HCT116 (cell line): ENCODE results near the gene CSK. TPM values are rescaled to one million over a fixed set of nuclear protein-coding genes. Genes with fewer than 3 reads are reported as not detected.

Experiments
- ATAC-seq: fragments of 200-7000 bp; cut with Tn5 transposase; 2 replicates; pipeline ENCODE4 v1.9.1; 2020; ENCODE audit warnings: mild to moderate bottlenecking, moderate library complexity
- BruUV-seq: library from RNA; stranded (reverse); fragments of 400-500 nt; replicated peaks from 2 replicates; lab custom pipeline; 2021; lab: Mats Ljungman, UMichigan
- CTCF ChIA-PET: fragments of 300-600 bp; sonication (Branson Sonifier 250); formaldehyde crosslinking; loops from one replicate; lab custom pipeline; 2021; ENCODE audit warnings: antibody characterized with exemption; lab: Charles Lee
- POLR2A ChIA-PET: fragments of 300-600, 350-600 bp; sonication (Branson Sonifier 250); formaldehyde crosslinking; loops from one replicate; lab custom pipeline; 2021; ENCODE audit warnings: antibody characterized with exemption; lab: Charles Lee
- RAD21 ChIA-PET, 2 experiments: fragments of 300-600 bp; sonication (Branson Sonifier 250); formaldehyde crosslinking; loops; one replicate each; lab custom pipeline; 2023; ENCODE audit warnings: low total read pairs in 2 of 2; ENCODE audit not compliant: uncharacterized antibody in 2 of 2, unreplicated experiment in 2 of 2, low non-redundant PET in 1 of 2; lab: Charles Lee
- DNase-seq: peaks from one replicate; pipeline ENCODE4 v3.0.0-alpha.2; 2010; ENCODE audit warnings: low read depth, low spot score
- H2AFZ ChIP-seq: fragments of 200-600 bp; shearing (Covaris generic), sonication (generic); 2 replicates; pipeline ENCODE4 v1.6.1; 2017; ENCODE audit warnings: low read depth, mixed run types, mixed read lengths, antibody characterized with exemption, low read length; ENCODE audit not compliant: poor library complexity, severe bottlenecking
- H3K27ac ChIP-seq: 2 replicates; pipeline ENCODE4 v1.5.1; 2012; ENCODE audit warnings: low read depth, low read length
- H3K27me3 ChIP-seq: fragments of 200-600 bp; sonication (generic); 2 replicates; pipeline ENCODE4 v1.6.1; 2016; ENCODE audit warnings: mixed run types, low read length, mixed read lengths; ENCODE audit not compliant: insufficient read depth
- H3K36me3 ChIP-seq, 2 experiments: fragments of 200-500 bp in 1 of 2; fragments of 200-600 bp in 1 of 2; sonication (Bioruptor generic) in 1 of 2; sonication (generic) in 1 of 2; 2 replicates each; pipeline versions ENCODE4 v1.5.1 to v1.6.1; 2014 to 2016; ENCODE audit warnings: low read length in 2 of 2, inconsistent platforms in 1 of 2, mixed read lengths in 1 of 2, mixed run types in 1 of 2; ENCODE audit not compliant: insufficient read depth in 2 of 2, control insufficient read depth in 1 of 2
- H3K4me1 ChIP-seq, 2 experiments: fragments of 200-600 bp in 1 of 2; sonication (generic) in 1 of 2; 2 replicates each; pipeline versions ENCODE4 v1.5.1 to v1.6.1; 2012 to 2017; ENCODE audit warnings: low read length in 2 of 2, inconsistent platforms in 1 of 2, mild to moderate bottlenecking in 1 of 2, mixed read lengths in 1 of 2, mixed run types in 1 of 2, moderate library complexity in 1 of 2; ENCODE audit not compliant: insufficient read depth in 2 of 2, control insufficient read depth in 1 of 2
- H3K4me2 ChIP-seq: fragments of 200-600 bp; sonication (generic); 2 replicates; pipeline ENCODE4 v1.6.1; 2017; ENCODE audit warnings: mixed run types, low read length, mixed read lengths
- H3K4me3 ChIP-seq, 2 experiments: fragments of 200-600 bp in 1 of 2; sonication (generic) in 1 of 2; replicated peaks in 1 of 2; 2 replicates each; pipeline ENCODE4 v1.5.1; 2011 to 2016; ENCODE audit warnings: low read length in 2 of 2, control low read depth in 1 of 2, low read depth in 1 of 2, mild to moderate bottlenecking in 1 of 2, mixed read lengths in 1 of 2, mixed run types in 1 of 2
- H3K79me2 ChIP-seq: fragments of 200-600 bp; sonication (generic); 2 replicates; pipeline ENCODE4 v1.6.1; 2017; ENCODE audit warnings: mild to moderate bottlenecking, mixed run types, low read length, moderate library complexity, mixed read lengths; ENCODE audit not compliant: insufficient read depth
- H3K9ac ChIP-seq: fragments of 200-600 bp; sonication (generic); 2 replicates; pipeline ENCODE4 v1.6.1; 2016; ENCODE audit warnings: low read length, mixed read lengths
- H3K9me2 ChIP-seq: fragments of 200-600 bp; sonication (generic), shearing (Covaris generic); 2 replicates; pipeline ENCODE4 v1.6.1; 2017; ENCODE audit warnings: mixed run types, mild to moderate bottlenecking, moderate library complexity; ENCODE audit not compliant: insufficient read depth
- H3K9me3 ChIP-seq, 2 experiments: fragments of 200-500 bp in 1 of 2; fragments of 200-600 bp in 1 of 2; sonication (Bioruptor generic) in 1 of 2; sonication (generic) in 1 of 2; 2 replicates each; pipeline ENCODE4 v1.6.1; 2014 to 2017; ENCODE audit warnings: low read length in 2 of 2, mixed read lengths in 2 of 2, inconsistent platforms in 1 of 2, low read depth in 1 of 2, mild to moderate bottlenecking in 1 of 2, mixed run types in 1 of 2, moderate library complexity in 1 of 2; ENCODE audit not compliant: control insufficient read depth in 1 of 2, insufficient read depth in 1 of 2
- H4K20me1 ChIP-seq: fragments of 200-600 bp; sonication (generic), shearing (Covaris generic); 2 replicates; pipeline ENCODE4 v1.6.1; 2017; ENCODE audit warnings: mixed run types, mild to moderate bottlenecking, moderate library complexity; ENCODE audit not compliant: insufficient read depth
- ATF3 ChIP-seq: IDR thresholded peaks from 2 replicates; pipeline ENCODE4 v1.6.1; 2012
- CBX3 ChIP-seq: IDR thresholded peaks from 2 replicates; pipeline ENCODE4 v1.6.1; 2012; ENCODE audit warnings: low read depth
- CEBPB ChIP-seq: IDR thresholded peaks from 2 replicates; pipeline ENCODE4 v1.6.1; 2012; ENCODE audit warnings: low read depth
- EGR1 ChIP-seq: IDR thresholded peaks from 2 replicates; pipeline ENCODE4 v1.6.1; 2012; ENCODE audit warnings: low read depth
- ELF1 ChIP-seq: IDR thresholded peaks from 2 replicates; pipeline ENCODE4 v1.6.1; 2012; ENCODE audit warnings: low read depth, borderline replicate concordance
- EZH2phosphoT487 ChIP-seq: fragments of 200-600 bp; IDR thresholded peaks from 2 replicates; pipeline ENCODE4 v1.6.1; 2018; ENCODE audit warnings: antibody characterized with exemption, borderline replicate concordance
- FOSL1 ChIP-seq: IDR thresholded peaks from 2 replicates; pipeline ENCODE4 v1.6.1; 2012; ENCODE audit warnings: low read depth
- JUND ChIP-seq: IDR thresholded peaks from 2 replicates; pipeline ENCODE4 v1.6.1; 2012
- MAX ChIP-seq: IDR thresholded peaks from 2 replicates; pipeline ENCODE4 v1.6.1; 2012
- POLR2A ChIP-seq: IDR thresholded peaks from 2 replicates; pipeline ENCODE4 v1.7.0; 2011; ENCODE audit warnings: borderline replicate concordance; ENCODE audit not compliant: insufficient read depth, insufficient read length; ENCODE audit errors: extremely low read depth
- RAD21 ChIP-seq: IDR thresholded peaks from 2 replicates; pipeline ENCODE4 v1.6.1; 2012; ENCODE audit warnings: low read depth, mild to moderate bottlenecking
- SIN3A ChIP-seq: IDR thresholded peaks from 2 replicates; pipeline ENCODE4 v1.6.1; 2012; ENCODE audit warnings: low read depth
- TCF7L2 ChIP-seq: IDR thresholded peaks from 2 replicates; pipeline ENCODE4 v1.7.0; 2011; ENCODE audit warnings: borderline replicate concordance, inconsistent platforms; ENCODE audit not compliant: insufficient read depth, insufficient read length; ENCODE audit errors: extremely low read depth
- YY1 ChIP-seq: IDR thresholded peaks from 2 replicates; pipeline ENCODE4 v1.6.1; 2011; ENCODE audit warnings: low read length, low read depth, moderate library complexity, mild to moderate bottlenecking; ENCODE audit not compliant: insufficient replicate concordance; ENCODE audit errors: extremely low read depth
- ZFX ChIP-seq: fragments of 450-650 bp; IDR thresholded peaks from 2 replicates; pipeline ENCODE4 v1.6.1; 2017
- ZNF274 ChIP-seq: fragments of 200-500 bp; sonication (Bioruptor generic); IDR thresholded peaks from 2 replicates; pipeline ENCODE4 v1.6.1; 2014; ENCODE audit warnings: mild to moderate bottlenecking, low read depth, low read length, inconsistent platforms
- intact Hi-C: fragments of 100-400 bp; cut with micrococcal nuclease; formaldehyde crosslinking; loops from 2 replicates; pipeline ENCODE4 v1.10.0; 2022
- total RNA-seq: library from RNA; stranded (reverse); gene quantifications from one replicate; pipeline ENCODE4 v1.2.1, GENCODE V29; 2021; ENCODE audit not compliant: unreplicated experiment
- TF ChIP-seq, protein P1 (sequence below), 3 experiments: fragments of 200-600 bp in 1 of 3; sonication (generic) in 1 of 3; IDR thresholded peaks in 2 of 3; conservative IDR thresholded peaks in 1 of 3; 2 replicates each; pipeline ENCODE4 v1.5.1; 2012 to 2017; ENCODE audit warnings: low read depth in 2 of 3, low read length in 2 of 3, antibody characterized with exemption in 1 of 3, borderline replicate concordance in 1 of 3, control low read depth in 1 of 3, mild to moderate bottlenecking in 1 of 3, mixed read lengths in 1 of 3, mixed run types in 1 of 3, moderate library complexity in 1 of 3; ENCODE audit not compliant: insufficient read depth in 1 of 3
- TF ChIP-seq, protein P2 (sequence below): IDR thresholded peaks from 2 replicates; pipeline ENCODE4 v1.6.1; 2011; ENCODE audit warnings: mild to moderate bottlenecking, low read length, moderate library complexity; ENCODE audit not compliant: insufficient replicate concordance; ENCODE audit errors: extremely low read depth

CSK gene
- total RNA-seq, 1 experiment from 2014 or later, result 72.2 TPM

GRCh38 chr15:74802862-74803447 is 21.1 kb downstream of the CSK start:
- Histone ChIP-seq H3K9ac (no peak overlapping the region), H4K20me1 (no peaks in the 10 kb centered on the region), H3K36me3 (peaks cover 13 to 31% of the 10 kb centered on the region in 2 experiments), H3K9me2 (no peaks in the 10 kb centered on the region), H3K4me2 (no peak overlapping the region), H3K27me3 (no peaks in the 10 kb centered on the region), H2AFZ (no peak overlapping the region), H3K27ac (no peak overlapping the region), H3K79me2 (no peaks in the 10 kb centered on the region), H3K4me3 (no peak overlapping the region), H3K9me3 (no peaks in the 10 kb centered on the region), H3K4me1 (peaks cover 3 to 19% of the 10 kb centered on the region in 2 experiments; a peak in 3 of 4 replicates)
- ATAC-seq, result no peak
- no peak for DNase-seq
- TF ChIP-seq ELF1 (no peak), EZH2phosphoT487 (no peak), ATF3 (no peak), YY1 (no peak), MAX (no peak), ZNF274 (no peak), EGR1 (no peak), ZFX (no peak), CBX3 (no peak), FOSL1 (no peak), TCF7L2 (no peak), CEBPB (no peak), JUND (no peak), RAD21 (no peak), SIN3A (no peak), POLR2A (no peak)
- TF ChIP-seq, protein P1, sequence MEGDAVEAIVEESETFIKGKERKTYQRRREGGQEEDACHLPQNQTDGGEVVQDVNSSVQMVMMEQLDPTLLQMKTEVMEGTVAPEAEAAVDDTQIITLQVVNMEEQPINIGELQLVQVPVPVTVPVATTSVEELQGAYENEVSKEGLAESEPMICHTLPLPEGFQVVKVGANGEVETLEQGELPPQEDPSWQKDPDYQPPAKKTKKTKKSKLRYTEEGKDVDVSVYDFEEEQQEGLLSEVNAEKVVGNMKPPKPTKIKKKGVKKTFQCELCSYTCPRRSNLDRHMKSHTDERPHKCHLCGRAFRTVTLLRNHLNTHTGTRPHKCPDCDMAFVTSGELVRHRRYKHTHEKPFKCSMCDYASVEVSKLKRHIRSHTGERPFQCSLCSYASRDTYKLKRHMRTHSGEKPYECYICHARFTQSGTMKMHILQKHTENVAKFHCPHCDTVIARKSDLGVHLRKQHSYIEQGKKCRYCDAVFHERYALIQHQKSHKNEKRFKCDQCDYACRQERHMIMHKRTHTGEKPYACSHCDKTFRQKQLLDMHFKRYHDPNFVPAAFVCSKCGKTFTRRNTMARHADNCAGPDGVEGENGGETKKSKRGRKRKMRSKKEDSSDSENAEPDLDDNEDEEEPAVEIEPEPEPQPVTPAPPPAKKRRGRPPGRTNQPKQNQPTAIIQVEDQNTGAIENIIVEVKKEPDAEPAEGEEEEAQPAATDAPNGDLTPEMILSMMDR (IDR thresholded peaks at IDR 0.05 in 2 of 3, conservative IDR thresholded peaks at IDR 0.05 in 1 of 3; ENCODE audit: borderline replicate concordance in 1 of 3, insufficient read depth in 1 of 3, low read depth in 2 of 3, low read length in 2 of 3), result no peak
- TF ChIP-seq, protein P2, sequence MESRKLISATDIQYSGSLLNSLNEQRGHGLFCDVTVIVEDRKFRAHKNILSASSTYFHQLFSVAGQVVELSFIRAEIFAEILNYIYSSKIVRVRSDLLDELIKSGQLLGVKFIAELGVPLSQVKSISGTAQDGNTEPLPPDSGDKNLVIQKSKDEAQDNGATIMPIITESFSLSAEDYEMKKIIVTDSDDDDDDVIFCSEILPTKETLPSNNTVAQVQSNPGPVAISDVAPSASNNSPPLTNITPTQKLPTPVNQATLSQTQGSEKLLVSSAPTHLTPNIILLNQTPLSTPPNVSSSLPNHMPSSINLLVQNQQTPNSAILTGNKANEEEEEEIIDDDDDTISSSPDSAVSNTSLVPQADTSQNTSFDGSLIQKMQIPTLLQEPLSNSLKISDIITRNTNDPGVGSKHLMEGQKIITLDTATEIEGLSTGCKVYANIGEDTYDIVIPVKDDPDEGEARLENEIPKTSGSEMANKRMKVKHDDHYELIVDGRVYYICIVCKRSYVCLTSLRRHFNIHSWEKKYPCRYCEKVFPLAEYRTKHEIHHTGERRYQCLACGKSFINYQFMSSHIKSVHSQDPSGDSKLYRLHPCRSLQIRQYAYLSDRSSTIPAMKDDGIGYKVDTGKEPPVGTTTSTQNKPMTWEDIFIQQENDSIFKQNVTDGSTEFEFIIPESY, result no peak
- ChIA-PET RAD21 (no interaction called here), CTCF (no interaction called here), POLR2A (no interaction called here)
- BruUV-seq, result no TSS peak
- intact Hi-C loops, result no loop called here
